Measurements from ENCODE around the gene NELFB.

Gene NELFB

GRCh38 chr9:137303893-137304382 lies 48.8 kb downstream of the NELFB start:
- DNase-seq: no peak

- DNase-seq: no peak
These were observed 49.4 kb downstream of the NELFB start for GRCh38 chr9:137304383-137305059.

GRCh38 chr9:137305060-137305797 lies 50.1 kb downstream of the NELFB start:
- DNase-seq: peak; percentile 64

- no peak for DNase-seq
These were observed 50.6 kb downstream of the NELFB start for GRCh38 chr9:137305798-137306065.

GRCh38 chr9:137306066-137306849 lies 51.1 kb downstream of the NELFB start:
- no peak for DNase-seq

- DNase-seq: no peak
These were observed 51.7 kb downstream of the NELFB start for GRCh38 chr9:137306850-137307254.

GRCh38 chr9:137307255-137308056 lies 52.3 kb downstream of the NELFB start:
- DNase-seq: no peak

GRCh38 chr9:137308057-137308619 lies 53.0 kb downstream of the NELFB start:
- no peak for DNase-seq

DNA sequence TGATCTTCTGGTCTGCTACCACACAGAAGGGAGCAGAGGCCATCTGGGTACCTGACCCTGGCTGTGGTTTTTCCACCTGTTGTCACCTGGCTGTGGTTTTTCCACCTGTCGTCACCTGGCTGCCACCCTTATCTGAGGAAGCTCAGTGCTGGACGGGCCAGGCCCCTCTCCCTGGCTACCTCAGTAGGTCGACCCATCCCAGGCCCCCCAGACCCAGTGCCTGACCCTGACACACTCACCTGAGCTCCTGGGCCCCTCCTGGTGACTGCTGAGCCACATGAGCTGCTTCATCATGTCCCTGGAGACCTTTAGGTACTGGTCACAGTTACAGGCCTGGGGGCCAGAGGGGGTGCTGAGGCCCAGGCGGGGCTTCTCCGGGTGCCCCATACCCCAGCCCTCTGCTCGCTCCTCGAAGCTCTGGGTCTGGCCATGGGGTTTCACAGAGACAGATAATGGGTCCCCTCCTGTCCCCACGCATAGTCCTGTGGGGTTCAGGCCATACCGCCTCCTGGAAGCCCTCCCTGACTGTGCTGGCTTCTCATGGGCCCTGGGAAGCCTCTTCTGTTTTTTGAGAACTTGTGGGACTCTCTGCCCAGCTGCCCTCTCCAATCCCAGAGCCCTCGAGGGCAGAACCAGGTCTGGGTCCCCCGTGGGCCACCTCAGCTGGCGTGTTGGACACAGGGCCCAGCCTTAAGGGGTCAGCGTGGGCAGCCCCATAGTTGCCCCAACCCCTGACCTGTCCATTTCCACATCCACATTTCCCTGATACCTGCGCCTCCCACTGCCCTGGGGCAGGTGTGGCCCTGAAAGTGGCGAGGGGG lies 54.5 kb downstream of the NELFB start:
- DNase-seq: no peak

DNA sequence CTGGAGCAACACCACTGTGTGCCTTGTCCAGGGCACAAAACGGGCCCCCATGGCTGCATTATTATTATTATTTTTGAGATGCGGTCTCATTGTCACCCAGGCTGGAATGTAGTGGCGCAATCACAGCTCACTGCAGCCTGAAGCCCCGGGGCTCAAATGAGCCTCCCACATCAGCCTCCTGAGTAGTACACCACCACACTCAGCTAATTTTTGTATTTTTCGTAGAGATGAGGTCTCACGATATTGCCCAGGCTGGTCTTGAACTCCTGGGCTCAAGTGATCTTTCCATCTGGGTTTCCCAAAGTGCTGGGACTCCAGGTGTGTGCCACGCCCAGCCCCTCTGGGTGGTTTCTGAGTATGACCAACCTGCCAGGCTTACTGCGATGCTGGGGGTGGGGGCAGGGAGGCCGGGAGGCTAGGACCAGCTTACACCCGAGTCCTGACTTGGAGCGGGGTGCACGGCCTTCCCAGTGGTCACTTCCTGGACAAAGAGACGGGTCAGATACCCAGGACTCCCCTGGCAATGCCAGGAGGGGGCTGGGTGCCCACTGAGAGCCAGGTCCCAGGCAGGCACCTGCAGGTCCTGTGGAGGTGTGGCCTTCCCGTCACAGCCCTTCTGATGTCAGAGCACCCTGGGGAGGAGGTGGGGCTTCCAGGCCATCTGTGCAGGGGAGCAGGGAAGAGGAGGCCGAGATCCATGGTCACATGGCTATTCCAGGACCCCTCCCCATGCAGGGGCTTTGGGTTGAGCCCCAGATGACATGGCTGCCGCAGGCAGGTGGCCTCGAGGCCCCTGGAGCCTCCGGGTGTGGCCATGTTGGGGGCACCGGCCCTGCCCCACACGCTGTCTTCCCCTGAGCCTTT lies 55.3 kb downstream of the NELFB start:
- peak; percentile 16 for DNase-seq

GRCh38 chr9:137311171-137311985 lies 56.3 kb downstream of the NELFB start:
- DNase-seq: peak; percentile 49

DNA sequence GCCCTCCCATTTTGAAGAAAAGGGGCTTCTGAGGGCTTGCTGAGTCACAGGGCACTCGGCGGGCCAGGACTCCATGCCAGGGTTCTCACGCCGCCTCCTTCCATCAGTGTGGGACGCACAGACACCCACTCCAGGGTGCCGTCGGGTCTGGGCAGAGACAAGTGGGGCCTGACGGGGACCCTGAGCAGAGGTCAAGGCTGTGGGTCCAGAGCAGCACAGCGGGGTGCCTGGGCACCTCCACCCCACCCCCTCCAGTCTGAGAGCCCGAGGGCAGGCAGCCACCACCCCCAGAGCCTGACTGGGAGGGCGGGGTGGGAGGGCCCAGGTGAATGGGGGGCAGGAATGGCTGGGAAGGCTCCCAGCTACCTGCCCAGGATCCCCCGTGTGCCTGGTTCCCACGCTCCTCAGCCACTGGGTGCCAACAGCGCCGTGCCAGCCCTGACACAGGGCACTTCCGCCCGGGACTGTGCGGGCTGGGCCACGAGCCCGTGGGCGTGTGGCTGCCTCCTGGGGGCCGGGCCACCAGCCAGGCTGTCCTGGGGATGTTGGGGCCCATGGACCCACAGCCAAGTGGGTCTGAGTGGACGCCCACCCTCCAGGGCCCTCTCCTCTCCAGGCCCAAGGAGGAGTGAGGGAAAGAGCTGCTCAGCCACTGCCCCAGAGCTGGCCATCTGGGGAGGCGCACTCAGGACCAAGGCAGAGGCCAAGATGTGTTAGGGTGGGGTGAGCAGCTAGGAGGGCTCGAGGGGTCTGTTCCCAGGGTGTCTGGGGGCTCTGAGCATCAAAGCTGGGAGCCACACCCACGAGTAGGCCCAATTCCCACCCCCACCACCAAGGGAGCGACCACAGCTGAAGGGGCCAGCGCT lies 57.1 kb downstream of the NELFB start:
- DNase-seq: peak; percentile 16

DNA sequence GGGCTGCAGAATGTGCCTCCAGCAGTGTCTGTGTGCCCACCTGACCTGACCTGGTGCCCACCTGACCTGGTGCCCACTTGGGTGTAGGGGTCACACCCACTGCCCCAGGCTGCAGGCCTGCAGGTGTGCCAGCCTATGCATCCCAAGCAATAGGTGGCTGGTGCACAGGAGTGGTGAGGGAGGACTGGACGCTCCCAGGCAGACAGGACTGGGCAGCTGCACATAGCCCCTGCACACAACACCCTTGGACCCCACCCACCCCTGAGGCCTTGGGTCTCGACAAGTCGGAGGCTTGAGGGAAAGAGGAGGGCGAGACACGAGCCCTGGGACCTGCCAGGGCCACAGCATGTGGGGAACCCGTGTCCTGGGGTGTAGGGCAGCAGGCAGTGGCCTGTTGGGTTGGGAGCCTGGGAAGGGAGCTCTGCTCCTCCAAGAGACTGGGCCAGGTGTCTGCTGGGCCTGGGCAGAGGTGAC lies 57.8 kb downstream of the NELFB start:
- DNase-seq: no peak

- DNase-seq: peak; percentile 16
These were observed 58.3 kb downstream of the NELFB start for GRCh38 chr9:137313326-137313936.

- DNase-seq: peak; percentile 15
These were observed 58.9 kb downstream of the NELFB start for GRCh38 chr9:137313956-137314560.

GRCh38 chr9:137314561-137315560 lies 59.7 kb downstream of the NELFB start:
- peak; percentile 18 for DNase-seq
